Body of pancreas (tissue), 4 donors: ENCODE results near the gene SKOR1. TPM values are rescaled to one million over a fixed set of nuclear protein-coding genes. Genes with fewer than 3 reads are reported as not detected.

Experiments
- ATAC-seq: fragments of 150-250 bp; one replicate; pipeline ENCODE4 v1.9.1; 2016
- DNase-seq, 4 donors: peaks; one replicate each; pipeline ENCODE4 v3.0.0-alpha.2; 2019
- H3K27ac ChIP-seq, 4 donors: fragments of 200-600 bp; sonication (generic); 1 replicate in 3 of 4; 2 replicates in 1 of 4; pipeline versions ENCODE4 v1.5.1 to v1.6.1; 2016 to 2019; ENCODE audit warnings: mild to moderate bottlenecking in 1 of 4, mixed read lengths in 1 of 4, moderate library complexity in 1 of 4
- H3K27me3 ChIP-seq, 2 donors: fragments of 200-600 bp; sonication (generic); one replicate each; pipeline ENCODE4 v1.6.0; 2016; ENCODE audit warnings: mild to moderate bottlenecking in 1 of 2
- H3K36me3 ChIP-seq, 2 donors: fragments of 200-600 bp; sonication (generic); replicated peaks in 1 of 2; 2 replicates each; pipeline ENCODE4 v1.5.1; 2016; ENCODE audit warnings: low read depth in 2 of 2; ENCODE audit not compliant: insufficient read depth in 1 of 2
- H3K4me1 ChIP-seq: fragments of 200-600 bp; sonication (generic); one replicate; pipeline ENCODE4 v1.6.0; 2016
- H3K4me3 ChIP-seq, 2 donors: fragments of 200-600 bp; sonication (generic); 1 replicate in 1 of 2; 2 replicates in 1 of 2; pipeline ENCODE4 v1.5.1; 2016 to 2019
- H3K9me3 ChIP-seq, 3 donors: fragments of 200-600 bp; sonication (generic); 1 replicate in 2 of 3; 2 replicates in 1 of 3; pipeline ENCODE4 v1.5.1; 2016
- CTCF ChIP-seq, 7 experiments: fragments of 450-650 bp in 4 of 7; fragments of 200-600 bp in 3 of 7; sonication (generic) in 3 of 7; IDR thresholded peaks; one replicate each; pipeline ENCODE4 v1.5.1; 2016 to 2019; ENCODE audit warnings: antibody characterized with exemption in 7 of 7
- POLR2A ChIP-seq, 3 donors: fragments of 450-650 bp; IDR thresholded peaks; one replicate each; pipeline ENCODE4 v1.6.1; 2016; ENCODE audit warnings: antibody characterized with exemption in 3 of 3, mild to moderate bottlenecking in 2 of 3
- WGBS, 2 donors: methylation state at CpG; one replicate each; pipeline ENCODE4 v1.1.5; 2017; 5-methylcytosine and 5-hydroxymethylcytosine counted together
- intact Hi-C: fragments of 100-400 bp; cut with DNase I; formaldehyde crosslinking; loops from one replicate; pipeline ENCODE4 v1.15.1; 2023
- total RNA-seq, 2 donors: library from RNA; depleted of rRNA; stranded (reverse); fragments of >200 nt; gene quantifications; one replicate each; pipeline ENCODE4 v1.1.0, GENCODE V29; 2016

SKOR1 gene
- total RNA-seq, 2 donors from 2014 or later = under 0.01 to 0.78 TPM

- DNase-seq = peak in 2 of 4 donors; percentile 40 to 52
- peak; percentile 37 for ATAC-seq
- H3K4me1 ChIP-seq = peaks cover 44% of the 10 kb centered on the region
Observed at GRCh38 chr15:67833710-67834511, 8.6 kb downstream of the SKOR1 start.

GRCh38 chr15:67834581-67835296 lies 9.4 kb downstream of the SKOR1 start:
- Histone ChIP-seq H3K9me3 (no peaks in the 10 kb centered on the region), H3K27me3 (peaks cover 0 to 44% of the 10 kb centered on the region in 2 donors), H3K4me3 (no peak overlapping the region), H3K4me1 (peaks cover 47% of the 10 kb centered on the region), H3K27ac (no peak overlapping the region), H3K36me3 (no peaks in the 10 kb centered on the region)
- 6 to 9% methylated on average over 39 to 59 of the region's 59 CpGs for WGBS, 2 donors
- no peak for ATAC-seq
- peak in 1 of 4 donors; percentile 30 for DNase-seq
- TF ChIP-seq POLR2A (IDR thresholded peaks at IDR 0.05) (no peak), CTCF (IDR thresholded peaks at IDR 0.05) (no peak)
- intact Hi-C loops = loop anchor here (5.0 to 10.0 kb wide), 2 partner anchors 372 to 880 kb away; no protein-coding TSS in a partner anchor

More at GRCh38 chr15:67833710-67834511, 8.6 kb downstream of the SKOR1 start:
- 2 to 4% methylated on average over 23 to 44 of the region's 44 CpGs for WGBS, 2 donors
- Histone ChIP-seq H3K9me3 (no peaks in the 10 kb centered on the region), H3K27me3 (peaks cover 0 to 51% of the 10 kb centered on the region in 2 donors), H3K27ac (no peak overlapping the region), H3K4me3 (no peak overlapping the region), H3K36me3 (no peaks in the 10 kb centered on the region)
- TF ChIP-seq CTCF (IDR thresholded peaks at IDR 0.05) = peak; percentile 21 to 54 (median 40)
- no peak for TF ChIP-seq POLR2A (IDR thresholded peaks at IDR 0.05)
- intact Hi-C loops = loop anchor here (5.0 to 10.0 kb wide), 2 partner anchors 372 to 879 kb away; no protein-coding TSS in a partner anchor

- Histone ChIP-seq H3K4me1 (peaks cover 47% of the 10 kb centered on the region), H3K4me3 (no peak overlapping the region), H3K9me3 (no peaks in the 10 kb centered on the region), H3K27me3 (peaks cover 0 to 37% of the 10 kb centered on the region in 2 donors), H3K36me3 (no peaks in the 10 kb centered on the region), H3K27ac (no peak overlapping the region)
- TF ChIP-seq POLR2A (IDR thresholded peaks at IDR 0.05) (no peak), CTCF (IDR thresholded peaks at IDR 0.05) (no peak)
- 20 to 34% methylated on average over 27 to 53 of the region's 59 CpGs for WGBS, 2 donors
- intact Hi-C loops = loop anchor here (10.0 kb wide), 1 partner anchor 881 kb away; no protein-coding TSS in a partner anchor
- ATAC-seq (no peak), DNase-seq (no peak)
Observed at GRCh38 chr15:67835297-67836133, 10.2 kb downstream of the SKOR1 start.

- ATAC-seq = no peak
- Histone ChIP-seq H3K27ac (no peak overlapping the region), H3K27me3 (peaks cover 0 to 31% of the 10 kb centered on the region in 2 donors), H3K4me3 (no peak overlapping the region), H3K4me1 (peaks cover 49% of the 10 kb centered on the region), H3K9me3 (no peaks in the 10 kb centered on the region), H3K36me3 (no peaks in the 10 kb centered on the region)
- 11 to 16% methylated on average over 11 to 16 of the region's 16 CpGs for whole genome bisulfite sequencing, 2 donors
- TF ChIP-seq POLR2A (IDR thresholded peaks at IDR 0.05) (no peak), CTCF (IDR thresholded peaks at IDR 0.05) (no peak)
- intact Hi-C loops = loop anchor here (10.0 kb wide), 1 partner anchor 881 kb away; no protein-coding TSS in a partner anchor
- no peak for DNase-seq
Observed at GRCh38 chr15:67836134-67836455, 10.8 kb downstream of the SKOR1 start.
